KMS-11 (cell line): ENCODE measurements around the gene CMC1.

Experiments used
- H2AFZ ChIP-seq: fragments of 200-600 bp; sonication (generic); 2 replicates; pipeline ENCODE4 v1.6.1; 2016; ENCODE audit warnings: antibody characterized with exemption, mixed run types, low read depth
- H3K27ac ChIP-seq: fragments of 200-600 bp; sonication (generic); 2 replicates; pipeline ENCODE4 v1.6.1; 2016; ENCODE audit warnings: mild to moderate bottlenecking, mixed run types
- H3K27me3 ChIP-seq: fragments of 200-600 bp; sonication (generic); 2 replicates; pipeline ENCODE4 v1.6.1; 2017; ENCODE audit warnings: mild to moderate bottlenecking, low read depth, mixed run types, moderate library complexity; ENCODE audit not compliant: insufficient read depth
- H3K36me3 ChIP-seq: fragments of 200-600 bp; sonication (generic); 2 replicates; pipeline ENCODE4 v1.6.1; 2017; ENCODE audit warnings: mild to moderate bottlenecking, mixed run types; ENCODE audit not compliant: insufficient read depth
- H3K4me1 ChIP-seq: fragments of 200-600 bp; sonication (generic); 2 replicates; pipeline ENCODE4 v1.6.1; 2016; ENCODE audit warnings: mild to moderate bottlenecking, low read depth, mixed run types; ENCODE audit not compliant: poor library complexity, severe bottlenecking
- H3K4me2 ChIP-seq: fragments of 200-600 bp; sonication (generic); 2 replicates; pipeline ENCODE4 v1.7.0; 2016; ENCODE audit warnings: mild to moderate bottlenecking, mixed run types
- H3K4me3 ChIP-seq: fragments of 200-600 bp; sonication (generic); IDR thresholded peaks from 2 replicates; pipeline ENCODE4 v1.6.1; 2017; ENCODE audit warnings: low read depth, low read length, mixed read lengths; ENCODE audit not compliant: insufficient read depth
- H3K79me2 ChIP-seq: fragments of 200-600 bp; sonication (generic); 2 replicates; pipeline ENCODE4 v1.6.1; 2016; ENCODE audit warnings: low read depth, mixed run types; ENCODE audit not compliant: insufficient read depth
- H3K9ac ChIP-seq: fragments of 200-600 bp; sonication (generic); 2 replicates; pipeline ENCODE4 v1.6.1; 2016; ENCODE audit warnings: mild to moderate bottlenecking, mixed run types
- H4K20me1 ChIP-seq: fragments of 200-600 bp; sonication (generic); 2 replicates; pipeline ENCODE4 v1.6.1; 2016; ENCODE audit warnings: mild to moderate bottlenecking, mixed run types; ENCODE audit not compliant: insufficient read depth
- TF ChIP-seq, protein P1 (sequence below): fragments of 200-600 bp; sonication (generic); conservative IDR thresholded peaks from 2 replicates; pipeline ENCODE4 v1.6.1; 2017; ENCODE audit warnings: low read depth, mild to moderate bottlenecking, antibody characterized with exemption, low read length, moderate library complexity, mixed read lengths

CMC1 gene

DNA sequence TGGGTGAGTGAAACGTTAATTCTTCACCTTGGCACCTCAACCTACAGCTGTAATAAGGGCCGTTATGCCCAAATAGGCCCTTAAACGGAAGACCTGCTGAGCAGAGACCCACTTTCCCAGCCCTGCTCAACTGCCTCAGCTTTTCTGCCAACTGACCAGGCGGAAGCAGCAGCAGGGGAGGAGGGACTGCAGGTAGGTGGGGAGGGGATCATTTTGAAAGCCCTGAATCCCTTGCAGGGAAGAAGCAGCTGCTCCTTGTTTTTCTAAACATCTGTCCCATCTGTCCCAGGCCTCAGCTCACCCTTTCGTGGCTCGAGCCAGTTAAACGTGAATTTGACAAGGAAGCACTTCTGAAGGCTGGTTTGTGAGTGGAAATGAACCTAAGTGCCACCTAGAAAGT lies 978 bp upstream of the CMC1 start:
- Histone ChIP-seq H3K27me3 (no peaks in the 10 kb centered on the region), H3K27ac (no peak overlapping the region), H3K79me2 (peaks cover 14% of the 10 kb centered on the region; the same call in 1 of the 2 replicates), H3K4me2 (peak overlapping the region; percentile 60; the same call in 1 of the 2 replicates), H3K36me3 (no peaks in the 10 kb centered on the region), H4K20me1 (no peaks in the 10 kb centered on the region), H3K4me1 (peaks cover 5% of the 10 kb centered on the region), H2AFZ (peak overlapping the region; percentile 66), H3K4me3 (peak overlapping the region; percentile 6), H3K9ac (no peak overlapping the region)
- TF ChIP-seq, protein P1, sequence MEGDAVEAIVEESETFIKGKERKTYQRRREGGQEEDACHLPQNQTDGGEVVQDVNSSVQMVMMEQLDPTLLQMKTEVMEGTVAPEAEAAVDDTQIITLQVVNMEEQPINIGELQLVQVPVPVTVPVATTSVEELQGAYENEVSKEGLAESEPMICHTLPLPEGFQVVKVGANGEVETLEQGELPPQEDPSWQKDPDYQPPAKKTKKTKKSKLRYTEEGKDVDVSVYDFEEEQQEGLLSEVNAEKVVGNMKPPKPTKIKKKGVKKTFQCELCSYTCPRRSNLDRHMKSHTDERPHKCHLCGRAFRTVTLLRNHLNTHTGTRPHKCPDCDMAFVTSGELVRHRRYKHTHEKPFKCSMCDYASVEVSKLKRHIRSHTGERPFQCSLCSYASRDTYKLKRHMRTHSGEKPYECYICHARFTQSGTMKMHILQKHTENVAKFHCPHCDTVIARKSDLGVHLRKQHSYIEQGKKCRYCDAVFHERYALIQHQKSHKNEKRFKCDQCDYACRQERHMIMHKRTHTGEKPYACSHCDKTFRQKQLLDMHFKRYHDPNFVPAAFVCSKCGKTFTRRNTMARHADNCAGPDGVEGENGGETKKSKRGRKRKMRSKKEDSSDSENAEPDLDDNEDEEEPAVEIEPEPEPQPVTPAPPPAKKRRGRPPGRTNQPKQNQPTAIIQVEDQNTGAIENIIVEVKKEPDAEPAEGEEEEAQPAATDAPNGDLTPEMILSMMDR, result no peak

GRCh38 chr3:28242519-28242918 lies 1.1 kb downstream of the CMC1 start:
- H4K20me1 ChIP-seq, result no peaks in the 10 kb centered on the region
- H3K79me2 ChIP-seq, result peaks cover 14% of the 10 kb centered on the region; the same call in 1 of the 2 replicates
- no peaks in the 10 kb centered on the region for H3K36me3 ChIP-seq
- peak overlapping the region; percentile 52; the same call in 1 of the 2 replicates for H3K4me2 ChIP-seq
- no peak overlapping the region for H3K4me3 ChIP-seq
- no peak overlapping the region for H2AFZ ChIP-seq
- H3K9ac ChIP-seq, result no peak overlapping the region; the same call in 1 of the 2 replicates
- TF ChIP-seq, protein P1, result no peak
- no peaks in the 10 kb centered on the region for H3K27me3 ChIP-seq
- H3K4me1 ChIP-seq, result peaks cover 5% of the 10 kb centered on the region
- H3K27ac ChIP-seq, result no peak overlapping the region

- no peak overlapping the region for H3K4me3 ChIP-seq
- H4K20me1 ChIP-seq, result no peaks in the 10 kb centered on the region
- H2AFZ ChIP-seq, result no peak overlapping the region
- no peaks in the 10 kb centered on the region for H3K36me3 ChIP-seq
- TF ChIP-seq, protein P1, result no peak
- peaks cover 14% of the 10 kb centered on the region; the same call in 1 of the 2 replicates for H3K79me2 ChIP-seq
- H3K4me2 ChIP-seq, result no peak overlapping the region
- no peak overlapping the region for H3K9ac ChIP-seq
- peaks cover 5% of the 10 kb centered on the region for H3K4me1 ChIP-seq
- H3K27ac ChIP-seq, result no peak overlapping the region
- no peaks in the 10 kb centered on the region for H3K27me3 ChIP-seq
Observed at GRCh38 chr3:28243424-28244106, 2.1 kb downstream of the CMC1 start.

GRCh38 chr3:28244491-28244890 lies 3.1 kb downstream of the CMC1 start:
- no peak overlapping the region for H3K27ac ChIP-seq
- peaks cover 5% of the 10 kb centered on the region for H3K4me1 ChIP-seq
- H3K9ac ChIP-seq, result no peak overlapping the region
- peaks cover 14% of the 10 kb centered on the region; the same call in 1 of the 2 replicates for H3K79me2 ChIP-seq
- H3K27me3 ChIP-seq, result no peaks in the 10 kb centered on the region
- H2AFZ ChIP-seq, result no peak overlapping the region
- H3K36me3 ChIP-seq, result no peaks in the 10 kb centered on the region
- no peak overlapping the region for H3K4me2 ChIP-seq
- no peaks in the 10 kb centered on the region for H4K20me1 ChIP-seq
- no peak overlapping the region for H3K4me3 ChIP-seq
- TF ChIP-seq, protein P1, result no peak
